Stimulated activated CD8-positive, alpha-beta memory T cell treated with anti-CD3 and anti-CD28 coated beads, Interleukin-15, amount 100 ng/mL, for 1 hour (primary cell): Measurements from ENCODE around the gene SNRNP27.

Experiments used
- DNase-seq: peaks from one replicate; pipeline ENCODE4 v3.0.0-alpha.2; 2020; ENCODE audit warnings: low read depth

Gene SNRNP27

GRCh38 chr2:69916106-69916505 is 22.4 kb downstream of the SNRNP27 start:
- no peak for DNase-seq

GRCh38 chr2:69917852-69918251 is 24.1 kb downstream of the SNRNP27 start:
- DNase-seq: no peak

- no peak for DNase-seq
Measured at GRCh38 chr2:69918401-69918800, 24.6 kb downstream of the SNRNP27 start.

GRCh38 chr2:69923116-69923515 is 29.4 kb downstream of the SNRNP27 start:
- DNase-seq: no peak

GRCh38 chr2:69926849-69927515 is 33.2 kb downstream of the SNRNP27 start:
- no peak for DNase-seq

GRCh38 chr2:69931832-69932595 is 38.3 kb downstream of the SNRNP27 start:
- no peak for DNase-seq

- DNase-seq: no peak
Measured at GRCh38 chr2:69932596-69932922, 38.8 kb downstream of the SNRNP27 start.

- DNase-seq: no peak
Measured at GRCh38 chr2:69933254-69933828, 39.6 kb downstream of the SNRNP27 start.

- DNase-seq: no peak
Measured at GRCh38 chr2:69933839-69934613, 40.3 kb downstream of the SNRNP27 start.

GRCh38 chr2:69934614-69934908 is 40.8 kb downstream of the SNRNP27 start:
- no peak for DNase-seq

- DNase-seq: no peak
Measured at GRCh38 chr2:69935011-69935410, 41.3 kb downstream of the SNRNP27 start.

- no peak for DNase-seq
Measured at GRCh38 chr2:69936906-69937305, 43.1 kb downstream of the SNRNP27 start.

- DNase-seq: no peak
Measured at GRCh38 chr2:69937968-69938367, 44.2 kb downstream of the SNRNP27 start.

- no peak for DNase-seq
Measured at GRCh38 chr2:69939722-69940121, 46.0 kb downstream of the SNRNP27 start.

- no peak for DNase-seq
Measured at GRCh38 chr2:69940691-69941090, 46.9 kb downstream of the SNRNP27 start.

- no peak for DNase-seq
Measured at GRCh38 chr2:69943000-69943842, 49.5 kb downstream of the SNRNP27 start.

GRCh38 chr2:69943843-69944525 is 50.2 kb downstream of the SNRNP27 start:
- DNase-seq: no peak

- no peak for DNase-seq
Measured at GRCh38 chr2:69944756-69945155, 51.0 kb downstream of the SNRNP27 start.

- no peak for DNase-seq
Measured at GRCh38 chr2:69945441-69945840, 51.7 kb downstream of the SNRNP27 start.

GRCh38 chr2:69945941-69946340 is 52.2 kb downstream of the SNRNP27 start:
- no peak for DNase-seq
